Activated B cell treated with CpG ODN at 0.5 μM for 24 hours (primary cell): ENCODE data around the gene RNF152. TPM values are rescaled to one million over a fixed set of nuclear protein-coding genes. Genes with fewer than 3 reads are reported as not detected.

Experiments used
- ATAC-seq: fragments of 200-7000 bp; cut with Tn5 transposase; one replicate; pipeline ENCODE4 v1.10.0; 2021; ENCODE audit warnings: low read depth, mild to moderate bottlenecking, moderate library complexity
- CTCF ChIA-PET: fragments of 350-600 bp; sonication (Branson Sonifier 250); formaldehyde crosslinking; loops from one replicate; lab custom pipeline; 2021; ENCODE audit warnings: antibody characterized with exemption; lab: Charles Lee
- POLR2A ChIA-PET: fragments of 350-600 bp; sonication (Branson Sonifier 250); formaldehyde crosslinking; loops from one replicate; lab custom pipeline; 2021; ENCODE audit warnings: antibody characterized with exemption; lab: Charles Lee
- DNase-seq: peaks from one replicate; pipeline ENCODE4 v3.0.0; 2022
- H3K27ac Mint-ChIP-seq: one replicate; pipeline ENCODE4 v1.8.0; 2020; ENCODE audit warnings: mixed read lengths
- H3K27me3 Mint-ChIP-seq: one replicate; pipeline ENCODE4 v1.8.0; 2021; ENCODE audit warnings: mixed read lengths
- H3K36me3 Mint-ChIP-seq: one replicate; pipeline ENCODE4 v1.8.0; 2021; ENCODE audit warnings: low read depth, mixed read lengths
- H3K4me1 Mint-ChIP-seq: one replicate; pipeline ENCODE4 v1.8.0; 2021; ENCODE audit warnings: mixed read lengths
- H3K4me3 Mint-ChIP-seq: one replicate; pipeline ENCODE4 v1.8.0; 2020; ENCODE audit warnings: mild to moderate bottlenecking, mixed read lengths
- H3K9me3 Mint-ChIP-seq: one replicate; pipeline ENCODE4 v1.8.0; 2020; ENCODE audit warnings: mixed read lengths
- CTCF ChIP-seq: fragments of 200-600 bp; IDR thresholded peaks from one replicate; pipeline ENCODE4 v1.8.0; 2022; ENCODE audit warnings: antibody characterized with exemption, mild to moderate bottlenecking
- intact Hi-C: fragments of 100-400 bp; cut with micrococcal nuclease; formaldehyde crosslinking; loops from one replicate; pipeline ENCODE4 v1.15.1; 2024
- total RNA-seq: library from RNA; stranded (reverse); gene quantifications from 2 replicates; pipeline ENCODE4 v1.2.3, GENCODE V29; 2022

RNF152 gene
- total RNA-seq, result 0.02 TPM in 1 of 2 replicates, not detected in the other

GRCh38 chr18:61892683-61893308, at the start of gene RNF152:
TSS of gene RNF152 (minus strand) at chr18:61893007. CDS start at chr18:61816463, 76,544 bp downstream.
- Mint-ChIP-seq H3K36me3 (no peaks in the 10 kb centered on the region), H3K27ac (no peak within 1 kb of the TSS), H3K27me3 (peaks cover 46% of the 10 kb centered on the region), H3K4me3 (peak within 1 kb of the TSS; percentile 79), H3K4me1 (peaks cover 15% of the 10 kb centered on the region), H3K9me3 (no peaks in the 10 kb centered on the region)
- intact Hi-C loops, result loop anchor here (5.0 kb wide), 1 partner anchor 310 kb away; no protein-coding TSS in a partner anchor
- no peak for TF ChIP-seq CTCF
- ATAC-seq, result no peak
- ChIA-PET POLR2A (no interaction called here), CTCF (no interaction called here)
- DNase-seq, result no peak

GRCh38 chr18:61941948-61942471, 49.2 kb upstream of the RNF152 start:
- POLR2A ChIA-PET, result interaction anchor here (0.6 kb wide), 1 partner anchor 859 kb away, joined by 4 read pairs; no protein-coding TSS in a partner anchor
- ATAC-seq (no peak), DNase-seq (no peak)
- Mint-ChIP-seq H3K27me3 (peaks cover 42% of the 10 kb centered on the region), H3K27ac (no peak overlapping the region), H3K9me3 (no peaks in the 10 kb centered on the region), H3K4me1 (no peaks in the 10 kb centered on the region), H3K4me3 (no peak overlapping the region), H3K36me3 (no peaks in the 10 kb centered on the region)
- CTCF ChIA-PET, result no interaction called here
- intact Hi-C loops, result no loop called here
- TF ChIP-seq CTCF, result no peak

- H3K9me3 Mint-ChIP-seq, result no peaks in the 10 kb centered on the region
- intact Hi-C loops, result no loop called here
- no peak overlapping the region for H3K27ac Mint-ChIP-seq
- H3K36me3 Mint-ChIP-seq, result no peaks in the 10 kb centered on the region
- ATAC-seq (no peak), DNase-seq (no peak)
- H3K27me3 Mint-ChIP-seq, result peaks cover 35% of the 10 kb centered on the region
- H3K4me1 Mint-ChIP-seq, result no peaks in the 10 kb centered on the region
- POLR2A ChIA-PET, result no interaction called here
- H3K4me3 Mint-ChIP-seq, result no peak overlapping the region
- CTCF ChIA-PET, result no interaction called here
- no peak for TF ChIP-seq CTCF
These were observed 46.4 kb upstream of the RNF152 start for GRCh38 chr18:61939046-61939674.

GRCh38 chr18:61935362-61935761, 42.6 kb upstream of the RNF152 start:
- H3K4me3 Mint-ChIP-seq, result no peak overlapping the region
- CTCF ChIA-PET, result no interaction called here
- H3K4me1 Mint-ChIP-seq, result no peaks in the 10 kb centered on the region
- DNase-seq (no peak), ATAC-seq (no peak)
- POLR2A ChIA-PET, result no interaction called here
- no peak for TF ChIP-seq CTCF
- H3K9me3 Mint-ChIP-seq, result peaks cover 2% of the 10 kb centered on the region
- H3K36me3 Mint-ChIP-seq, result no peaks in the 10 kb centered on the region
- intact Hi-C loops, result no loop called here
- H3K27ac Mint-ChIP-seq, result no peak overlapping the region
- H3K27me3 Mint-ChIP-seq, result peaks cover 44% of the 10 kb centered on the region

GRCh38 chr18:61931654-61932379, 39.0 kb upstream of the RNF152 start:
- H3K36me3 Mint-ChIP-seq, result no peaks in the 10 kb centered on the region
- DNase-seq, result no peak
- ChIA-PET CTCF (no interaction called here), POLR2A (no interaction called here)
- intact Hi-C loops, result no loop called here
- H3K4me1 Mint-ChIP-seq, result no peaks in the 10 kb centered on the region
- no peak for TF ChIP-seq CTCF
- no peak for ATAC-seq
- H3K27me3 Mint-ChIP-seq, result peaks cover 22% of the 10 kb centered on the region
- H3K4me3 Mint-ChIP-seq, result no peak overlapping the region
- peaks cover 5% of the 10 kb centered on the region for H3K9me3 Mint-ChIP-seq
- H3K27ac Mint-ChIP-seq, result no peak overlapping the region
